Progenitor cell of endocrine pancreas (in vitro differentiated cells): ENCODE results near the gene KEL. TPM values are rescaled to one million over a fixed set of nuclear protein-coding genes. Genes with fewer than 3 reads are reported as not detected.

Experiments
- DNase-seq: peaks from one replicate; pipeline ENCODE4 v3.0.0; 2021; ENCODE audit warnings: low spot score; ENCODE audit not compliant: unreplicated experiment
- H3K27ac Mint-ChIP-seq: 2 replicates; pipeline ENCODE4 v1.8.0; 2021; ENCODE audit warnings: mild to moderate bottlenecking, moderate library complexity, mixed read lengths
- H3K27me3 Mint-ChIP-seq: 2 replicates; pipeline ENCODE4 v1.8.0; 2021; ENCODE audit warnings: mixed read lengths
- H3K36me3 Mint-ChIP-seq: 2 replicates; pipeline ENCODE4 v1.8.0; 2022; ENCODE audit warnings: mixed read lengths; ENCODE audit not compliant: insufficient read depth
- H3K4me1 Mint-ChIP-seq: 2 replicates; pipeline ENCODE4 v1.8.0; 2021; ENCODE audit warnings: low read depth, mixed read lengths
- H3K4me3 Mint-ChIP-seq: 2 replicates; pipeline ENCODE4 v1.8.0; 2021; ENCODE audit warnings: low read depth, mild to moderate bottlenecking, moderate library complexity, mixed read lengths
- H3K9me3 Mint-ChIP-seq: 2 replicates; pipeline ENCODE4 v1.8.0; 2021; ENCODE audit warnings: low read depth, mixed read lengths
- total RNA-seq: library from RNA; stranded (reverse); gene quantifications from 2 replicates; pipeline ENCODE4 v1.2.1, GENCODE V29; 2021
- TF ChIP-seq, protein P1 (sequence below): fragments of 200-600 bp; sonication (generic); IDR thresholded peaks from one replicate; pipeline ENCODE4 v1.5.0; 2021; ENCODE audit warnings: antibody characterized with exemption, mild to moderate bottlenecking; ENCODE audit not compliant: unreplicated experiment

Gene KEL
- total RNA-seq, 1 donor from 2014 or later, result 1.7 TPM

DNA sequence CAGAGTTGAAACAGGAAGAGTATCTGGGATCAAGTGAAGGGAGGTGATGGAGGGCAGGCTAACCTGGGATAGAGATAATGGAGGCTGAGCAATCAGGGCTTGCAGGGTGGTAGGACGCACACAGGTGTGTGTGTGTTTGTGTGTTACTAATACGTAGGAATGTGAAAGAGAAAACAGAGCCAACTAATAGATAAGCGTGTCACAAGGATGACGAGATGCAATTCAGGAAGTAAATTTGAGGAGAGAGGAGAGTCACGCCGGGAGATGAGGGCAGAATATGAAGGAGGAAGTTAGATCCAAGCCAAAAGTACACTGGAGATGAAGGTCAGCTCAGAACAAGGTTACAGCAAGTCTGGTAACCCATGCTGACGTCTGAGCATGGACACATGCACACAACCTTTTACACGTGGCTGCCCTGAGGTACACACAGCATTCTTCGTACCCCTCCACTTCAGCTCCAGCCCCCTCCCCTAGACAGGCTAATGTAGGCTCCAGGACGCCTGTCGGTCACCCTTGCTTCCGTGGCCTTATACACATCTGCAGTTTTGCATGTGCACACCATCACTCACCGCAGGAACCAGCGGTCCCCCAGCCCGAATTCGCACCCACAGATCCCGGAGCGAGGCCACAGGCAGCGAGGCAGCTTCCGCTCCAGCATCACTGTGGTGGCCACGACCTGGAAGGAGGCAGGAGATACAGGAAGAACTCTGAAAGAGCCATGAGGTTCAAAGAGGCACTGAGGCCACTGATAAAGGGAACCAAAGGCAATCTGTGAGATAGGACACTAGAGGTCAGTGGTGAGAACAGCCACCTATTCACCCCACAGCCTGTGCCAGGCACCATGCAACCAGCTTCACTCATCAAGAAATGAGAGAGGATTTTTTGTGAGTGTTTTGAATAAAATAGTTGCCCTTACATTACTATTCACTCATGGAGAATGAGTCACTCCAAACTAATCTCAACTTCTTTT is 53.0 kb downstream of the KEL start:
- Mint-ChIP-seq H3K27me3 (peaks cover under 1% of the 10 kb centered on the region), H3K4me3 (no peak overlapping the region), H3K4me1 (peaks cover 22% of the 10 kb centered on the region), H3K27ac (peak overlapping the region; percentile 73), H3K9me3 (peaks cover 9% of the 10 kb centered on the region), H3K36me3 (peaks cover 2% of the 10 kb centered on the region)
- TF ChIP-seq, protein P1, sequence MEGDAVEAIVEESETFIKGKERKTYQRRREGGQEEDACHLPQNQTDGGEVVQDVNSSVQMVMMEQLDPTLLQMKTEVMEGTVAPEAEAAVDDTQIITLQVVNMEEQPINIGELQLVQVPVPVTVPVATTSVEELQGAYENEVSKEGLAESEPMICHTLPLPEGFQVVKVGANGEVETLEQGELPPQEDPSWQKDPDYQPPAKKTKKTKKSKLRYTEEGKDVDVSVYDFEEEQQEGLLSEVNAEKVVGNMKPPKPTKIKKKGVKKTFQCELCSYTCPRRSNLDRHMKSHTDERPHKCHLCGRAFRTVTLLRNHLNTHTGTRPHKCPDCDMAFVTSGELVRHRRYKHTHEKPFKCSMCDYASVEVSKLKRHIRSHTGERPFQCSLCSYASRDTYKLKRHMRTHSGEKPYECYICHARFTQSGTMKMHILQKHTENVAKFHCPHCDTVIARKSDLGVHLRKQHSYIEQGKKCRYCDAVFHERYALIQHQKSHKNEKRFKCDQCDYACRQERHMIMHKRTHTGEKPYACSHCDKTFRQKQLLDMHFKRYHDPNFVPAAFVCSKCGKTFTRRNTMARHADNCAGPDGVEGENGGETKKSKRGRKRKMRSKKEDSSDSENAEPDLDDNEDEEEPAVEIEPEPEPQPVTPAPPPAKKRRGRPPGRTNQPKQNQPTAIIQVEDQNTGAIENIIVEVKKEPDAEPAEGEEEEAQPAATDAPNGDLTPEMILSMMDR, result peak; percentile 41
- DNase-seq, result no peak

DNA sequence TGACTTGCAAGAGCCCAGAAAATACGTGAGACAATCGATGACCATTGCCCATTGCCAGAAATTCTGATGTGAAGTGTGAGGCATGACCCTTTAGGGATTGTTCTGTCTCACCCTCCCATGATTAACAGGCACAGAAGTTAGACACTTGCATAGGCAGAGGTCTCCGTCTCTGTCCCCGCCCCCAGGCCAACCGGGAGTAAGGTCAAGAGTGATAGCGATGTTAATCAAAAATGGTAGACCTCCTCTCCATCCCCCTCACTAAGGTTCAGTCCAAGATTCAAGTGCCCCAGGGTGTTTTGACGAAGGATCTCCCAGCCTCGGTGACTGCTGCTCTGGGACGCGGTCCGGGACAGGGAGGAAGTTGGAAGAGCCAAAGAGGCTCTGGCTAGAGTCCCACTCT is 53.9 kb downstream of the KEL start:
- Mint-ChIP-seq H3K27ac (no peak overlapping the region), H3K9me3 (peaks cover 9% of the 10 kb centered on the region), H3K36me3 (peaks cover 2% of the 10 kb centered on the region), H3K4me3 (no peak overlapping the region), H3K4me1 (peaks cover 14% of the 10 kb centered on the region), H3K27me3 (no peaks in the 10 kb centered on the region)
- DNase-seq, result no peak
- TF ChIP-seq, protein P1, result no peak

DNA sequence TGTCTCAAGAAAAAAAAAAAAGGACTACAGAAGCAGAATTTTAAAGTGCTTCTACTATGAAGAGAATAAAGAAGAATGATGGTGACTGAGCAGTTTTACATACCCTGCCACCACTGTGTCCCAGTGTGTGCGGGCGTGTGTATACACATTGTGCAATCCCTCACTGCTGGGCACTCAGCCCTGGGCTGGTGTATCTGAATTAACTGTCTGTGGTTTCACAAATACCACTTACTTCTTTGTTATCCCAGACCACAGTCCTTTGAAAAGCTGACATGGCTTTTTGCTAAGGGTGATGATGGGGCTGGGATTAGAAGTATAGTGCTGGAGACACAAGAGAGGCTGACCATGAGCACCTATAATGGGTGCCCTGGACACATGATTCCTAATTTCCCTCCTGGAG is 55.5 kb downstream of the KEL start:
- no peak for DNase-seq
- no peak overlapping the region for H3K4me3 Mint-ChIP-seq
- H3K9me3 Mint-ChIP-seq, result peaks cover 20% of the 10 kb centered on the region
- H3K27me3 Mint-ChIP-seq, result peaks cover 5% of the 10 kb centered on the region
- TF ChIP-seq, protein P1, result no peak
- no peak overlapping the region for H3K27ac Mint-ChIP-seq
- peaks cover 7% of the 10 kb centered on the region for H3K36me3 Mint-ChIP-seq
- H3K4me1 Mint-ChIP-seq, result peaks cover 16% of the 10 kb centered on the region

DNA sequence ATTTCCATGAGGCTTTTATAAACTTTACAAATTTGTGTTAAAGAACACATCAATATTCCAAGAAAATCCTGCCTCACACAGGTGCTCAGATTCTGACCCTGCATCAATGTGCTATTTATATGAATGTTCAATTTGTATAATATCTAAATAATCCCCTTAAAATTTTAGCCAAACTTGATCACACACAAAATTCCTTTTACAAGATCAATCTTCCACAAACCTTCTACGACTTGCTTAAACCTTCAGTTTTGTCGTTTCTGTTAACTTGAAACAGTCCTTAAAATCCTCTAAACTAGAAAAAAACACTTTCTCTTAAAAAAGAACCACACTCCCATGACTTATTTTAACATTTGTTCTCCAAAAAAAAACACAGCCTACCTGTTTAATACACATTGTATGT is 56.4 kb downstream of the KEL start:
- H3K4me1 Mint-ChIP-seq, result peaks cover 23% of the 10 kb centered on the region

DNA sequence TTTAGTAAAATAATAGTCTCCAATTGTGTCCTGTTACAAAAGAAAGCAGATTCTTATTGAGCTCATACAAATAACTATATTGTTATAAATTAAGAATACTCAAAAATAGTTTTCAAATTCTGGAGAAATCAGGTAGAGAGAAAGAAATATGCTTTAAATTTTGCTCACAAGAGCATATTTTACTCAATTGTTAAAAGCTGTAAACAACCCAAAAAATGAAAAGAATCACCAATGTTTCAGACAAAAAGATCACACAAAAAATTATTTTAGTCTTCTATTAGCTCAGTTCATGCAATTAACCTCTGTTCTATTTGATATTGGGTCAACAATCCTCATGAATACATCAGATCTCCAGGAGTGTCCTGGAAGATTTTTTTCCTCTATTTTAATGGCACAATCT is 58.0 kb downstream of the KEL start:
- peaks cover 5% of the 10 kb centered on the region for H3K27me3 Mint-ChIP-seq
- DNase-seq, result no peak
- TF ChIP-seq, protein P1, result no peak
- no peak overlapping the region for H3K4me3 Mint-ChIP-seq
- H3K4me1 Mint-ChIP-seq, result peaks cover 18% of the 10 kb centered on the region
- peaks cover 7% of the 10 kb centered on the region for H3K36me3 Mint-ChIP-seq
- H3K27ac Mint-ChIP-seq, result no peak overlapping the region
- H3K9me3 Mint-ChIP-seq, result peaks cover 22% of the 10 kb centered on the region

More for the DNA sequence above, 56.4 kb downstream of the KEL start:
- H3K36me3 Mint-ChIP-seq, result peaks cover 7% of the 10 kb centered on the region
- H3K4me3 Mint-ChIP-seq, result no peak overlapping the region
- DNase-seq, result no peak
- peaks cover 5% of the 10 kb centered on the region for H3K27me3 Mint-ChIP-seq
- TF ChIP-seq, protein P1, result no peak
- H3K9me3 Mint-ChIP-seq, result peaks cover 22% of the 10 kb centered on the region
- H3K27ac Mint-ChIP-seq, result no peak overlapping the region
